ENCODE data around the gene IFI30.
A peak's percentile ranks its signal among the peaks of the same experiment; 100 is the strongest.

Gene IFI30

GRCh38 chr19:18173572-18174288 is at the start of gene IFI30:
Gene IFI30, plus strand, starts transcription at chr19:18173813. Its CDS starts 29 bp downstream, at chr19:18173842.
- DNase-seq: peak; percentile 95

DNA sequence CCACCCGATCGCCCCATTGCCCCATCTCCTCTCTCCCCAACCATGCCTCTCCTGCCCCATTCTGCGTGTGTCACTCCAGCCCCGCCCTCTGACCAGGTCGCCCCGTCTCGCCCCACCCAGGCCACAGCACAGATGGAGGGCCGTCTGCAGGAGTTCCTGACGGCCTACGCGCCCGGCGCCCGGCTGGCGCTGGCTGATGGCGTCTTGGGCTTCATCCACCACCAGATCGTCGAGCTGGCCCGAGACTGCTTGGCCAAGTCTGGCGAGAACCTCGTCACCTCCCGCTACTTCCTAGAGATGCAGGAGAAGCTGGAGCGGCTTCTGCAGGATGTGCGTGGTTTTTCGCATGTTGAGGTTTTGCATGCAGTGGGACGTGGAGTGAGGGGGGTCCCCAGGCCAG is 49.8 kb upstream of the IFI30 start:
- DNase-seq: no peak

GRCh38 chr19:18126097-18126496 is 47.5 kb upstream of the IFI30 start:
- no peak for DNase-seq

GRCh38 chr19:18128044-18128443 is 45.6 kb upstream of the IFI30 start:
- no peak for DNase-seq

DNA sequence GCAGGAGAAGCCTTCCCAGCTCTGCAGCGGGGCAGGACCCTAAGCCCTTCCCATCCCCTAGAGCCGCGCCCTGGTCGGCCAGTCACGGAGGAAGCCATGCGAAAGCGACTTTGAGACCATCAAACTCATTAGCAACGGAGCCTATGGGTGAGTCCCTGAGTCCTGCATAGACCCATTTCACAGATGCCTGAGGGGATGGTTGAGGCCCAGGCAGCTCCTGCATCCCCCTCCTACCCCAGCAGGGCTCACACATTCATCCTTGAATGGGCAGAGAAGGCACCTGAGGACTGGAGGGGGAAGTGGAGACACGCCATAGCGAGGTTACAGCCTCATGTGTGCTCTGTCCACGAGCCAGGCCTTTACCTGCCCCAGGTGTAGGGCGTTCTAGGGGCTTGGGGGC is 44.8 kb upstream of the IFI30 start:
- DNase-seq: no peak

DNA sequence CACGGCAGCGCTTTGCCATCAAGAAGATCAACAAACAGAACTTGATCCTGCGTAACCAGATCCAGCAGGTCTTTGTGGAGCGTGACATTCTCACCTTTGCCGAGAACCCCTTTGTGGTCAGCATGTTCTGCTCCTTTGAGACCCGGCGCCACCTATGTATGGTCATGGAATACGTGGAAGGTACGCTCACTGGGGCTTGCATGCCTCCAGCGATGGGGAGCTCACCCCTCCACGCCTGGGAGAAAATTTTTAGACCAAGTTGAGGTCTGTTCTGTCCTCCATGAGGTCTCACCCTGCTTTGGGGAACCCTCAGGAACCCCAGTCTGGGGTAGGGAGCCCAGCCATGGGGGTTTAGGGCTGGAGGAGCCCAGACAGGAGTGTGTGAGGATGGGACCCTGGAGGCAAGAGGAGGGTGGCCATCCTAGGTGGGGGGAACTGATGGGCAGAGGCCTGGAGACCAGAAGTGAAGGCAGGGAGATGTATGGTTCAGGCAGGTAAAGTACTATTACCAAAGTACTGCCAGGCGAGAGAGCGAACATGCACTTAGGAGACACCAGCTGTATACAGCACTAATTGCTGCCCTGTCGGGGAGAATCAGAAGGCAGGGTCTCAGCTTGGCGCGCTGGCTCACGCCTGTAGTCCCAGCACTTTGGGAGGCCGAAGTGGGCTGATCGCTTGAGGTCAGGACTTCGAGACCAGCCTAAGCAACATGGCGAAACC is 42.9 kb upstream of the IFI30 start:
- no peak for DNase-seq

- DNase-seq: no peak
These were observed 41.6 kb upstream of the IFI30 start for GRCh38 chr19:18131841-18132596.

- no peak for DNase-seq
These were observed 37.7 kb upstream of the IFI30 start for GRCh38 chr19:18135712-18136584.

GRCh38 chr19:18137242-18137641 is 36.4 kb upstream of the IFI30 start:
- no peak for DNase-seq

GRCh38 chr19:18137657-18138339 is 35.8 kb upstream of the IFI30 start:
- no peak for DNase-seq

- DNase-seq: no peak
These were observed 33.1 kb upstream of the IFI30 start for GRCh38 chr19:18140473-18140872.

DNA sequence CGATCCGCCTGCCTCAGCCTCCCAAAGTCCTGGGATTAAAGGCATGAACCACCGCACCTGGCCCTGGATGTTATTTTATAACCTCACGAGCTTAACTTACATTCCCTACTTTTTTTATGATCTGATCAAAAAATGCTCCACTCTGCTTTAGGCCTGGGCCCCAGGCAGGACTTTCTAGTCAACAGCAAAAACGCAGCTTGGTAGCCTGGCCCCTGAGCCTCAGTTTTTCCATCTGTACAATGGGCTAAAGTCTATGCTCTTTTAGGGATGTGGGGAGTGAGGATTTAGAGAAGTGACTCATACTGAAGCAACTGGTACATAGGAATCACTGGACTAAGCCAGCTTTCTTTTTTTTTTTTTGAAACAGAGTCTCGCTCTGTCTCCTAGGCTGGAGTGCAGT is 32.6 kb upstream of the IFI30 start:
- no peak for DNase-seq

DNA sequence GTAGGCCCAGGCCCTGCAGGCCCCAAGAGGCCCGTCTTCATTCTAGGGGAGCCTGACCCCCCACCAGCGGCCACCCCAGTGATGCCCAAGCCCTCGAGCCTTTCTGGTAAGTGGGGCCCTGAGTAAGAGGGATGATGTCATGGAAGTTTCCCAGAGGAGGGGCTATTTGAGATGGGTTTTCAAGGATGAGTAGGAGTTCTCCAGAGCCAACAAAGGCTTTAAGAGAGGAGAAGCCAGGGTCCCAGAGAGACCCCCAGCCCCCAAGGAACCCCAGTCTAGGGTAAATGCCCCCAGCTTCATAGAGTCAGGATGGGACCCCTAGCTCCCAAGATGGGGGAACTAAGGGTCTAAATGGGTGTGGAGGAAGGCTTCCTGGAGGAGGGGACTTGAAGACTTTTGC is 29.7 kb upstream of the IFI30 start:
- DNase-seq: no peak

DNA sequence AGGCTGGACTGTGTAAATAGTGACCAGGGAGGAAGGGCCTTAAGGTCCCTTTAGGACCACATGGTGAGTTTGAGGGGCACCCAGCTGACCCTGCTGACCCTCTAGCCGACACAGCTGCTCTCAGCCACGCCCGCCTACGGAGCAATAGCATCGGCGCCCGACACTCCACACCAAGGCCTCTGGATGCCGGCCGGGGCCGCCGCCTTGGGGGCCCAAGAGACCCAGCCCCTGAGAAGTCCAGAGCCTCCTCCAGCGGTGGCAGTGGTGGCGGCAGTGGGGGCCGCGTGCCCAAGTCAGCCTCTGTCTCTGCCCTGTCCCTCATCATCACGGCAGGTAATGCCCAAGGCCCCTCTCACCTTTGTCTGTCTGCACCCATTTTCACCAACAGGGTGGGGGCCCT is 29.3 kb upstream of the IFI30 start:
- no peak for DNase-seq

- no peak for DNase-seq
These were observed 28.7 kb upstream of the IFI30 start for GRCh38 chr19:18144906-18145305.

DNA sequence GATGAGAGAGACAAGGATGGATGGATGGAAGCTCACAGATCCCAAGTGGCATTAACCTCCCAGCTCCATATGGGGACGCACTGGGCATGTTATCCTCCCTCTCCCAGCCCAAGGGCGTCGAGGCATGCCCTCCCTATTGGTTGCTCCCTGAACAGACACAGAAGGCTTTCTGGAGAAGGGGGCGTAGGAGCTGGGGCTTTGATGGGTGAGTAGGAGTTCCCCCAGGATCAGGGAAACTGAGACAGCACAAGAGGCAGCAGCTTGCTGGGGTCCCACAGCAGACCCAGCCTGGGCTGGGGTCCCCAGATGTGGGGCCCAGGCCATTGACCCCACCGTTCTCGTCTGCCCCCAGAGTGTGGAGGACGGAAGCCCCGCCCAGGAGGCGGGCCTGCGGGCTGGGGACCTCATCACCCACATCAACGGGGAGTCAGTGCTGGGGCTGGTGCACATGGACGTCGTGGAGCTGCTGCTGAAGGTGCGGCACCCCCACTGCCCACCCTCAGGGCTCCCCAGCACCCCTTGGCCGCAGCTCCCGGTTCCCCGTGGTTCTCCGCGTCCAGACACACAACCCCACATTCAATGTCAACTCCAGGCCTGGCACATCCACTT is 28.1 kb upstream of the IFI30 start:
- no peak for DNase-seq

- DNase-seq: no peak
These were observed 26.2 kb upstream of the IFI30 start for GRCh38 chr19:18147396-18147795.

- DNase-seq: no peak
These were observed 24.0 kb upstream of the IFI30 start for GRCh38 chr19:18149596-18149975.

GRCh38 chr19:18150776-18151624 is 22.6 kb upstream of the IFI30 start:
- DNase-seq: no peak

DNA sequence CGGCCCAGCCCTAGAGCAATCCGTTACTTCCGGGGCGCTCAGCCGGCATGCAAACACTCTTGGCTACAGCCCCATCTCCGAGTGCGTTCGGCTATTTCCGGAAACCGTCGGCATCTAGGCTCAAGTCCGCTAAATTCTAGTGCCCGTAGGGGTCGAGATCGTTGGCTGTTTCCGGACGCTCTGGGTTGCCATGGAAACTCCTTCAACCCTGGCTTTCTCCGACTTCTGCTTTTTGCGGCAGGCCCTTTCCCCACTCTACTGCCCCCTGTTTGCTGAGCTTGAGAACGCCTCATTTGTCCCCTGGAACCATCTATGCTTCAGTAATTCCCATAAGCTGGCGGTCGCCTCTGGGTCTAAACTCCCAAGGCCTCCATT is 21.2 kb upstream of the IFI30 start:
- DNase-seq: peak; percentile 99
